Fibroblast of lung (primary cell): ENCODE data around the gene IL19.

ENCODE experiments used
- CTCF ChIP-seq, 2 donors: IDR thresholded peaks in 1 of 2; conservative IDR thresholded peaks in 1 of 2; 1 replicate in 1 of 2; 2 replicates in 1 of 2; pipeline ENCODE4 v1.5.1; 2011 to 2012; ENCODE audit warnings: low read length in 2 of 2, control low read depth in 1 of 2, inconsistent platforms in 1 of 2, low read depth in 1 of 2, mild to moderate bottlenecking in 1 of 2
- EZH2 ChIP-seq: IDR thresholded peaks from 2 replicates; pipeline ENCODE4 v1.5.1; 2012; ENCODE audit warnings: low read length, control low read depth, mild to moderate bottlenecking; ENCODE audit errors: missing control alignments

- TF ChIP-seq CTCF (conservative IDR thresholded peaks at IDR 0.05 in 1 of 2, IDR thresholded peaks at IDR 0.05 in 1 of 2; ENCODE audit: low read depth in 1 of 2, low read length in 2 of 2), result no peak
- TF ChIP-seq EZH2, result no peak
Measured at GRCh38 chr1:206721454-206721853, 49.1 kb upstream of the IL19 start.
